IMR-90 (cell line): ENCODE results near the gene DHCR7. TPM values are rescaled to one million over a fixed set of nuclear protein-coding genes. Genes with fewer than 3 reads are reported as not detected.

Experiments
- ATAC-seq: fragments of 200-7000 bp; cut with Tn5 transposase; 2 replicates; pipeline ENCODE4 v1.9.1; 2020; ENCODE audit warnings: low read depth, mild to moderate bottlenecking, moderate library complexity
- BruUV-seq: library from RNA; stranded (reverse); fragments of 400-500 nt; replicated peaks from 2 replicates; lab custom pipeline; 2021; lab: Mats Ljungman, UMichigan
- CTCF ChIA-PET: fragments of 300-600 bp; formaldehyde crosslinking; extraction: SDS; loops from one replicate; lab custom pipeline; 2021; ENCODE audit warnings: antibody characterized with exemption; lab: Yijun Ruan, JAX
- POLR2A ChIA-PET: fragments of 300-600 bp; sonication (Branson Sonifier 250); formaldehyde crosslinking; loops from one replicate; lab custom pipeline; 2022; ENCODE audit warnings: antibody characterized with exemption; ENCODE audit not compliant: unreplicated experiment; lab: Charles Lee
- DNase-seq: peaks from one replicate; pipeline ENCODE4 v3.0.0; 2013
- H2AFZ ChIP-seq: replicated peaks from 2 replicates; pipeline ENCODE3; 2013; ENCODE audit warnings: low read length, mild to moderate bottlenecking; ENCODE audit not compliant: poor library complexity
- H2AK5ac ChIP-seq: 2 replicates; pipeline ENCODE4 v1.6.1; 2013; ENCODE audit warnings: low read depth, low read length, inconsistent platforms
- H2AK9ac ChIP-seq: replicated peaks from 2 replicates; pipeline ENCODE3; 2013; ENCODE audit warnings: mild to moderate bottlenecking, low read depth, low read length, moderate library complexity; ENCODE audit not compliant: poor library complexity
- H2BK120ac ChIP-seq: 2 replicates; pipeline ENCODE4 v1.6.1; 2013; ENCODE audit warnings: low read depth, low read length, inconsistent platforms
- H2BK15ac ChIP-seq: 3 replicates; pipeline ENCODE4 v1.6.1; 2013; ENCODE audit warnings: low read depth, low read length, inconsistent platforms
- H2BK20ac ChIP-seq: 2 replicates; pipeline ENCODE4 v1.6.1; 2013; ENCODE audit warnings: low read depth, mild to moderate bottlenecking, inconsistent platforms, low read length, moderate library complexity
- H2BK5ac ChIP-seq: 2 replicates; pipeline ENCODE4 v1.6.1; 2013; ENCODE audit warnings: mild to moderate bottlenecking, low read depth, low read length, inconsistent platforms; ENCODE audit not compliant: poor library complexity, severe bottlenecking
- H3K14ac ChIP-seq: replicated peaks from 2 replicates; pipeline ENCODE4 v1.6.1; 2013; ENCODE audit warnings: low read depth, low read length, inconsistent platforms
- H3K18ac ChIP-seq: 2 replicates; pipeline ENCODE4 v1.6.1; 2013; ENCODE audit warnings: low read depth, low read length, control low read depth
- H3K23ac ChIP-seq: 2 replicates; pipeline ENCODE4 v1.6.1; 2013; ENCODE audit warnings: low read depth, low read length, inconsistent platforms
- H3K27ac ChIP-seq: 2 replicates; pipeline ENCODE4 v1.5.1; 2013; ENCODE audit warnings: mild to moderate bottlenecking, control low read depth, low read length; ENCODE audit not compliant: insufficient read depth
- H3K27me3 ChIP-seq: 2 replicates; pipeline ENCODE4 v1.6.1; 2013; ENCODE audit warnings: low read length; ENCODE audit not compliant: control insufficient read depth, insufficient read depth
- H3K36me3 ChIP-seq: 2 replicates; pipeline ENCODE4 v1.6.1; 2013; ENCODE audit warnings: low read length, mixed read lengths; ENCODE audit not compliant: control insufficient read depth, insufficient read depth
- H3K4ac ChIP-seq: 2 replicates; pipeline ENCODE4 v1.6.1; 2013; ENCODE audit warnings: low read depth, low read length, inconsistent platforms
- H3K4me1 ChIP-seq: 2 replicates; pipeline ENCODE4 v1.6.1; 2013; ENCODE audit warnings: low read length, mixed read lengths; ENCODE audit not compliant: control insufficient read depth, insufficient read depth
- H3K4me2 ChIP-seq: 2 replicates; pipeline ENCODE4 v1.6.1; 2013; ENCODE audit warnings: low read depth, mild to moderate bottlenecking, control low read depth, low read length, moderate library complexity
- H3K4me3 ChIP-seq: 2 replicates; pipeline ENCODE4 v1.5.1; 2013; ENCODE audit warnings: low read depth, mild to moderate bottlenecking, control low read depth, low read length, moderate library complexity; ENCODE audit not compliant: insufficient read depth
- H3K56ac ChIP-seq: 2 replicates; pipeline ENCODE4 v1.6.1; 2013; ENCODE audit warnings: low read length, inconsistent platforms; ENCODE audit not compliant: insufficient read depth; ENCODE audit errors: extremely low read depth
- H3K79me1 ChIP-seq, 2 experiments: 2 replicates each; pipeline ENCODE4 v1.6.1; 2013; ENCODE audit warnings: low read length in 2 of 2, inconsistent platforms in 1 of 2, low read depth in 1 of 2
- H3K9ac ChIP-seq: 2 replicates; pipeline ENCODE4 v1.6.1; 2013; ENCODE audit warnings: low read depth, low read length, control low read depth
- H3K9me1 ChIP-seq: 2 replicates; pipeline ENCODE4 v1.6.1; 2013; ENCODE audit warnings: low read length, inconsistent platforms; ENCODE audit not compliant: insufficient read depth
- H3K9me3 ChIP-seq: 2 replicates; pipeline ENCODE4 v1.6.1; 2013; ENCODE audit warnings: low read length; ENCODE audit not compliant: control insufficient read depth, insufficient read depth
- H4K20me1 ChIP-seq: 2 replicates; pipeline ENCODE4 v1.6.1; 2013; ENCODE audit warnings: low read length, inconsistent platforms; ENCODE audit not compliant: insufficient read depth
- H4K5ac ChIP-seq: 2 replicates; pipeline ENCODE4 v1.6.1; 2013; ENCODE audit warnings: mild to moderate bottlenecking, low read depth, low read length, control low read depth
- H4K8ac ChIP-seq, 2 experiments: 2 replicates each; pipeline ENCODE4 v1.6.1; 2013; ENCODE audit warnings: low read depth in 2 of 2, low read length in 2 of 2, control low read depth in 1 of 2, inconsistent platforms in 1 of 2
- H4K91ac ChIP-seq: 2 replicates; pipeline ENCODE4 v1.6.1; 2013; ENCODE audit warnings: low read depth, low read length, inconsistent platforms; ENCODE audit not compliant: insufficient read depth
- MAZ ChIP-seq: IDR thresholded peaks from 2 replicates; pipeline ENCODE4 v1.6.1; 2012; ENCODE audit warnings: low read depth, mild to moderate bottlenecking, low read length, improper control_type of control experiment, moderate library complexity, borderline replicate concordance
- NFE2L2 ChIP-seq: fragments of 150-350 bp; IDR thresholded peaks from 2 replicates; pipeline ENCODE4 v1.6.1; 2016; ENCODE audit warnings: low read depth, mild to moderate bottlenecking, low read length
- RCOR1 ChIP-seq: IDR thresholded peaks from 2 replicates; pipeline ENCODE4 v1.6.1; 2012; ENCODE audit warnings: mild to moderate bottlenecking, low read length, improper control_type of control experiment; ENCODE audit not compliant: insufficient replicate concordance
- WGBS, 2 experiments: methylation state at CpG; one replicate each; pipeline versions ENCODE4 v1.1.5 to v1.1.7; 2013; ENCODE audit warnings: missing lambda C conversion rate in 2 of 2; ENCODE audit not compliant: insufficient read length in 1 of 2; ENCODE audit errors: extremely low coverage in 2 of 2; 5-methylcytosine and 5-hydroxymethylcytosine counted together
- dilution Hi-C: fragments of 300-500 bp; cut with HindIII; formaldehyde crosslinking; loops from one replicate; pipeline ENCODE4 v1.14.3; 2018; ENCODE audit warnings: low sequenced_read_pairs; ENCODE audit not compliant: unreplicated experiment
- in situ Hi-C: fragments of 300-500 bp; cut with MboI; formaldehyde crosslinking; loops from 3 replicates; pipeline ENCODE4 v1.14.3; 2019; ENCODE audit warnings: low sequenced_read_pairs, inconsistent platforms, mixed read lengths
- intact Hi-C: fragments of 100-400 bp; cut with micrococcal nuclease; formaldehyde crosslinking; loops from 2 replicates; pipeline ENCODE4 v1.10.0; 2022
- polyA plus RNA-seq, 3 experiments: library from polyadenylated mRNA; depleted of rRNA; stranded (reverse); fragments of >200 nt; gene quantifications; 2 replicates each; pipeline ENCODE4 v1.2.3, GENCODE V29; 2012; ENCODE audit warnings: low replicate concordance in 1 of 3
- total RNA-seq: library from RNA; depleted of rRNA; stranded (reverse); fragments of >200 nt; gene quantifications from 2 replicates; pipeline ENCODE4 v1.2.3, GENCODE V29; 2012
- TF ChIP-seq, protein P1 (sequence below): fragments of 150-350 bp; IDR thresholded peaks from 2 replicates; pipeline ENCODE4 v1.6.1; 2016; ENCODE audit warnings: low read depth, mild to moderate bottlenecking, low read length, moderate library complexity, borderline replicate concordance

Gene DHCR7
- total and polyA plus RNA-seq, 2 of the 4 experiments (the other 2 are of a cell fraction) = 22.0 to 43.3 TPM

DNA sequence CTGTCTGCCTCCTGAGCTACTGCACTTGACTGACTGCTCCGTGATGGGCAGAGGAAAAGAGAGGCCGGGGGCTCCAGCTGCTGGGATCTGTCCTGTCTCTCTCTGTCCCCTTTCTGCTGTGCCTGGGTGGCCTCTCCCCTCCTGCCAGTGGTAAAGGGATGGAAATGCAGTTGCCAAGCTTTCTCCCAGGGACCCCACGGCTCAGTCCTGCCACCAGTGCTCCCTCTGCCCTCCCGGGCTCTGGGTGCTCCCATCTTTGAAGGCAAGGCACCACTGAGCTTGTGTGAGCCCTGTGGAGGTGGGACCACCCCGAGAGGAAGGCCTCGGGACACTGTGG lies 36.8 kb upstream of the DHCR7 start:
- TF ChIP-seq, protein P1, sequence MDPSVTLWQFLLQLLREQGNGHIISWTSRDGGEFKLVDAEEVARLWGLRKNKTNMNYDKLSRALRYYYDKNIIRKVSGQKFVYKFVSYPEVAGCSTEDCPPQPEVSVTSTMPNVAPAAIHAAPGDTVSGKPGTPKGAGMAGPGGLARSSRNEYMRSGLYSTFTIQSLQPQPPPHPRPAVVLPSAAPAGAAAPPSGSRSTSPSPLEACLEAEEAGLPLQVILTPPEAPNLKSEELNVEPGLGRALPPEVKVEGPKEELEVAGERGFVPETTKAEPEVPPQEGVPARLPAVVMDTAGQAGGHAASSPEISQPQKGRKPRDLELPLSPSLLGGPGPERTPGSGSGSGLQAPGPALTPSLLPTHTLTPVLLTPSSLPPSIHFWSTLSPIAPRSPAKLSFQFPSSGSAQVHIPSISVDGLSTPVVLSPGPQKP = no peak
- TF ChIP-seq MAZ = no peak
- TF ChIP-seq NFE2L2 = no peak
- TF ChIP-seq RCOR1 = no peak
- ChIA-PET POLR2A (no interaction called here), CTCF (no interaction called here)
- peaks cover 29% of the 10 kb centered on the region for H3K9me1 ChIP-seq
- H3K4me2 ChIP-seq = no peak overlapping the region
- no peak overlapping the region for H4K8ac ChIP-seq
- no peak overlapping the region for H3K4me3 ChIP-seq
- H3K23ac ChIP-seq = no peak overlapping the region
- H3K9ac ChIP-seq = no peak overlapping the region
- no peaks in the 10 kb centered on the region for H3K9me3 ChIP-seq
- no TSS peak for BruUV-seq
- H3K27me3 ChIP-seq = no peaks in the 10 kb centered on the region
- no peak overlapping the region for H2AFZ ChIP-seq
- H3K18ac ChIP-seq = no peak overlapping the region
- dilution Hi-C loops (no loop called here), intact Hi-C loops (no loop called here), in situ Hi-C loops (no loop called here)
- H2BK15ac ChIP-seq = no peak overlapping the region
- H2BK120ac ChIP-seq = no peak overlapping the region
- peaks cover 11% of the 10 kb centered on the region; the same call in 1 of the 2 replicates for H3K4me1 ChIP-seq
- ATAC-seq = no peak
- no peak overlapping the region for H4K5ac ChIP-seq
- no peak overlapping the region for H2AK9ac ChIP-seq
- H3K4ac ChIP-seq = no peak overlapping the region
- no peaks in the 10 kb centered on the region; the same call in 1 of the 2 replicates for H4K20me1 ChIP-seq
- no peak overlapping the region for H2BK5ac ChIP-seq
- H3K56ac ChIP-seq = no peak overlapping the region
- no peak overlapping the region for H2AK5ac ChIP-seq
- H3K27ac ChIP-seq = no peak overlapping the region
- H3K36me3 ChIP-seq = peaks cover 60% of the 10 kb centered on the region
- no peak overlapping the region for H2BK20ac ChIP-seq
- no peak overlapping the region for H4K91ac ChIP-seq
- H3K79me1 ChIP-seq = peaks cover 0 to 4% of the 10 kb centered on the region in 2 experiments; a peak in 1 of 4 replicates
- 100% methylated on average over 1 of the region's 6 CpGs; no CpG with 5 or more reads in 1 of the 2 experiments for WGBS, 2 experiments
- H3K14ac ChIP-seq = no peak overlapping the region
- DNase-seq = no peak
